Nephron (organoid): Measurements from ENCODE around the gene SLC17A8.
"Not testable (repeated sequence)": the region's sequence is repeated elsewhere in the genome, so short reads cannot be mapped to it uniquely, and the experiment has no call there.

Source experiments
- H3K27ac Mint-ChIP-seq, 3 experiments: 2 replicates each; pipeline ENCODE4 v1.8.0; 2020; ENCODE audit warnings: mixed read lengths in 3 of 3, mild to moderate bottlenecking in 2 of 3, moderate library complexity in 1 of 3
- H3K27me3 Mint-ChIP-seq: 2 replicates; pipeline ENCODE4 v1.8.0; 2021; ENCODE audit warnings: low read depth, mild to moderate bottlenecking, moderate library complexity, mixed read lengths
- H3K36me3 Mint-ChIP-seq: 2 replicates; pipeline ENCODE4 v1.8.0; 2020; ENCODE audit warnings: low read depth, mixed read lengths
- H3K4me1 Mint-ChIP-seq: 2 replicates; pipeline ENCODE4 v1.8.0; 2020; ENCODE audit warnings: mixed read lengths
- H3K4me3 Mint-ChIP-seq, 3 experiments: 2 replicates each; pipeline ENCODE4 v1.8.0; 2020; ENCODE audit warnings: mild to moderate bottlenecking in 3 of 3, mixed read lengths in 3 of 3, moderate library complexity in 2 of 3
- H3K9me3 Mint-ChIP-seq: 2 replicates; pipeline ENCODE4 v1.8.0; 2020; ENCODE audit warnings: mixed read lengths
- CTCF ChIP-seq, 3 experiments: fragments of 200-600 bp; sonication (generic); IDR thresholded peaks; one replicate each; pipeline ENCODE4 v1.5.0; 2021; ENCODE audit warnings: antibody characterized with exemption in 3 of 3; ENCODE audit not compliant: unreplicated experiment in 3 of 3

The SLC17A8 gene

GRCh38 chr12:100356644-100357223 is at the start of gene SLC17A8:
Gene SLC17A8 (plus strand): TSS chr12:100357074. CDS start chr12:100357392, 318 bp downstream.
- H3K27me3 Mint-ChIP-seq = peaks cover 26% of the 10 kb centered on the region

GRCh38 chr12:100308138-100308537 is 48.7 kb upstream of the SLC17A8 start:
- H3K27ac Mint-ChIP-seq, H3K4me3 Mint-ChIP-seq, H3K27me3 Mint-ChIP-seq, H3K4me1 Mint-ChIP-seq: not testable (repeated sequence)
- Mint-ChIP-seq H3K36me3 (peaks cover 83% of the 10 kb centered on the region), H3K9me3 (peaks cover 46% of the 10 kb centered on the region)

More at GRCh38 chr12:100356644-100357223, at the start of gene SLC17A8:
- Mint-ChIP-seq H3K4me1 (peaks cover 42% of the 10 kb centered on the region), H3K27ac (peak within 1 kb of the TSS; percentile 14 to 78 (median 55)), H3K4me3 (peak within 1 kb of the TSS; percentile 23 to 57 (median 43)), H3K36me3 (no peaks in the 10 kb centered on the region), H3K9me3 (no peaks in the 10 kb centered on the region)
- no peak for TF ChIP-seq CTCF (IDR thresholded peaks at IDR 0.05; ENCODE audit: unreplicated experiment in 3 of 3)

- no peak overlapping the region for H3K27ac Mint-ChIP-seq
- TF ChIP-seq CTCF (IDR thresholded peaks at IDR 0.05; ENCODE audit: unreplicated experiment in 3 of 3) = no peak
- H3K27me3 Mint-ChIP-seq = no peaks in the 10 kb centered on the region
- no peak overlapping the region for H3K4me3 Mint-ChIP-seq
- H3K4me1 Mint-ChIP-seq = no peaks in the 10 kb centered on the region
- H3K9me3 Mint-ChIP-seq = peaks cover 17% of the 10 kb centered on the region
- peaks cover 70% of the 10 kb centered on the region for H3K36me3 Mint-ChIP-seq
These were observed 45.6 kb upstream of the SLC17A8 start for GRCh38 chr12:100311317-100311716.

GRCh38 chr12:100317371-100317770 is 39.5 kb upstream of the SLC17A8 start:
- Mint-ChIP-seq H3K36me3 (peaks cover 58% of the 10 kb centered on the region), H3K4me1 (no peaks in the 10 kb centered on the region), H3K9me3 (no peaks in the 10 kb centered on the region), H3K27ac (no peak overlapping the region), H3K27me3 (no peaks in the 10 kb centered on the region), H3K4me3 (no peak overlapping the region)
- TF ChIP-seq CTCF (IDR thresholded peaks at IDR 0.05; ENCODE audit: unreplicated experiment in 3 of 3) = no peak

- Mint-ChIP-seq H3K4me1 (no peaks in the 10 kb centered on the region), H3K9me3 (no peaks in the 10 kb centered on the region), H3K27ac (no peak overlapping the region), H3K4me3 (no peak overlapping the region), H3K27me3 (no peaks in the 10 kb centered on the region), H3K36me3 (peaks cover 52% of the 10 kb centered on the region)
- TF ChIP-seq CTCF (IDR thresholded peaks at IDR 0.05; ENCODE audit: unreplicated experiment in 3 of 3) = no peak
These were observed 32.4 kb upstream of the SLC17A8 start for GRCh38 chr12:100324498-100324897.

GRCh38 chr12:100326208-100326607 is 30.7 kb upstream of the SLC17A8 start:
- H3K36me3 Mint-ChIP-seq = peaks cover 52% of the 10 kb centered on the region
- no peak overlapping the region for H3K4me3 Mint-ChIP-seq
- TF ChIP-seq CTCF (IDR thresholded peaks at IDR 0.05; ENCODE audit: unreplicated experiment in 3 of 3) = no peak
- no peak overlapping the region for H3K27ac Mint-ChIP-seq
- H3K4me1 Mint-ChIP-seq = no peaks in the 10 kb centered on the region
- H3K9me3 Mint-ChIP-seq = no peaks in the 10 kb centered on the region
- H3K27me3 Mint-ChIP-seq = no peaks in the 10 kb centered on the region
